ENCODE measurements around the gene TTYH3.
"Not testable (repeated sequence)": the region's sequence is repeated elsewhere in the genome, so short reads cannot be mapped to it uniquely, and the experiment has no call there.

TTYH3 gene

DNA sequence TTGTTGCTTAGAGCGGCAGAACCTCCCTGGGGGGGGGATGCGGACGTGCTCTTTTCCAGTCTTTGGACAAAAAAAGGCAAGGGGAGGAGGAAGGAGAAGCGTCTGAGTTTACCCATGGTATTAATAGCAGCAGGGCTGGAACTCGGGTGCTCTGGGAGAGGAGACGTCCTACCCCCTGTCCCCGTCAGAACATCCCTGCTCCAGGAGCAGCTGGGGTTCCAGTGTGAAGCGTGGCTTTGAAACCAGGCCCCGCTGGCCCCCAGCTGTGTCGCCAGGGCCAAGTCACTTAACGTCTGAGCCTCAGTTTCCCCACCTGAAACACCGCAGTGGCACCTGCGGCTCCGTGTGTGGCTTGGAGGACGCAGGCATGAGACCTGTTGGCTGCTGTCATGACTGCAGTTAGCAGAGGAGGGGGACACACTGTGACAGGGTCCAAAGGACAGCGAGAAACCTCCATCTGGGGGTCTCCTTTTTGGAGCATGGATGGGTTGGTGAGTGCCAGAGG, 57.6 kb downstream of the TTYH3 start:
- TF ChIP-seq, protein P1, sequence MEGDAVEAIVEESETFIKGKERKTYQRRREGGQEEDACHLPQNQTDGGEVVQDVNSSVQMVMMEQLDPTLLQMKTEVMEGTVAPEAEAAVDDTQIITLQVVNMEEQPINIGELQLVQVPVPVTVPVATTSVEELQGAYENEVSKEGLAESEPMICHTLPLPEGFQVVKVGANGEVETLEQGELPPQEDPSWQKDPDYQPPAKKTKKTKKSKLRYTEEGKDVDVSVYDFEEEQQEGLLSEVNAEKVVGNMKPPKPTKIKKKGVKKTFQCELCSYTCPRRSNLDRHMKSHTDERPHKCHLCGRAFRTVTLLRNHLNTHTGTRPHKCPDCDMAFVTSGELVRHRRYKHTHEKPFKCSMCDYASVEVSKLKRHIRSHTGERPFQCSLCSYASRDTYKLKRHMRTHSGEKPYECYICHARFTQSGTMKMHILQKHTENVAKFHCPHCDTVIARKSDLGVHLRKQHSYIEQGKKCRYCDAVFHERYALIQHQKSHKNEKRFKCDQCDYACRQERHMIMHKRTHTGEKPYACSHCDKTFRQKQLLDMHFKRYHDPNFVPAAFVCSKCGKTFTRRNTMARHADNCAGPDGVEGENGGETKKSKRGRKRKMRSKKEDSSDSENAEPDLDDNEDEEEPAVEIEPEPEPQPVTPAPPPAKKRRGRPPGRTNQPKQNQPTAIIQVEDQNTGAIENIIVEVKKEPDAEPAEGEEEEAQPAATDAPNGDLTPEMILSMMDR (IDR thresholded peaks at IDR 0.05; ENCODE audit: borderline replicate concordance, insufficient read depth, low read depth, low read length): no peak
- peak overlapping the region; percentile 78 for H3K4me3 ChIP-seq (ENCODE audit: low read depth, low read length)

DNA sequence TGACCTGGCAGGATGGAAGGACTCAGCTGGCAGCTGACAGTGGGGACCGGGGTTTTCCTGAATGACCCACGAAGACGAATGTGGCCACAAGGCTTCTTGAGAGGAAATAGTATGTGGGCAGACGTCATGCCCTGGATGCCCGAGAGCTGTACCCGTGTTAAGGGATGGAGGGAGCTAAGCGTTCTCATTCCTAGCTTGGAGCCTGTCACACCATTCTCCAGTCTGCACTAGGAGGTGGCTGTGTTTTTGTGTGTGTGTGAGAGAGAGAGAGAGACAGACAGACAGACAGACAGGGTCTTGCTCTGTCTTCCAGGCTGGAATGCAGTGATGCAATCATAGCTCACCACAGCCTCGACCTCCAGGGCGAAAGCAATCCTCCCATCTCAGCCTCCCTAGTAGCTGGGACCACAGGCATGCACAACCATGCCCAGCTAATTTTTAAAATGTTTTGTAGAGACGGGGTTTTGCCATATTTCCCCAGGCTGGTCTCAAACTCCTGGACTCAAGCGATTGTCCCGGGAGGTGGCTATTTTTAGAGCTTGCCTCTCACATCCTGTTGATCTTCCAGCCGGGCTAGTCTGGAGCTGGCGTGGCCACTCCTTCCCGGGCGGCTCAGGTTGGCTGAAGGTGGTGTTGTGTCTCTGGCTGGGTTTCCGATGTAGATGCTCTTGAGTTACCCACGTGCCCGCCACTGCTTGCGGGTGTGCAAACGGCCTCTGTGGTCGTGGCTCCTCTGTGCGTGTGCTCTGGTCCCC, 58.3 kb downstream of the TTYH3 start:
- peak overlapping the region; percentile 1 for H3K4me3 ChIP-seq (ENCODE audit: low read depth, low read length)
- TF ChIP-seq, protein P1 (IDR thresholded peaks at IDR 0.05; ENCODE audit: borderline replicate concordance, insufficient read depth, low read depth, low read length): no peak

DNA sequence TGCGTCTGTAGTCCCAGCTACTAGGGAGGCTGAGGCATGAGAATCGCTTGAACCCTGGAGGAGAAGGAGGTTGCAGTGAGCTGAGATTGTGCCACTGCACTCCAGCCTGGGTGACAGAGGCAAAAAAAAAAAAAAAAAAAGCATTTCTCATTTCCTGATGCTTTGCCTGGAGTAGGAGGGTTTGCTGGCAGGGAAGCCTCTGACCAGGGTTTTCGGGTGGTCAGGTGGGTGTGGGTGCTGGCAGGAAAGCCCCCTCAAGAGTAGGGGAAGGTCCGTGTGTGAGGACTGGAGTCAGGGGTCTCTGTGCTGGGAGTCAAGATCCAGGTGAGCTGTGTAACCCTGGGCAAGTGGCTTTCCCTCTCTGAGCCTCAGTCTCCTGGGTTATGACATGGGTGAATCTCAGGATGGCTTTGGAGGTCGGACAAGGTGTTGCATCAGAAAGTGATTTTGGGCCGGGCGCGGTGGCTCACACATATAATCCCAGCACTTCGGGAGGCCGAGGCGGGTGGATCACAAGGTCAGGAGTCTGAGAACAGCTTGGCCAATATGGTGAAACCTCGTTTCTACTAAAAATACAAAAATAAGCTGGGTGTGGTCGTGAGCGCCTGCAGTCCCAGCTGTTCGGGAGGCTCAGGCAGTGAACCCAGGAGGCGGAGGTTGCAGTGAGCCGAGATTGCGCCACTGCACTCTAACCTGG, 59.4 kb downstream of the TTYH3 start:
- TF ChIP-seq, protein P1 (IDR thresholded peaks at IDR 0.05; ENCODE audit: borderline replicate concordance, insufficient read depth, low read depth, low read length): no peak
- H3K4me3 ChIP-seq (ENCODE audit: low read depth, low read length): no peak overlapping the region

DNA sequence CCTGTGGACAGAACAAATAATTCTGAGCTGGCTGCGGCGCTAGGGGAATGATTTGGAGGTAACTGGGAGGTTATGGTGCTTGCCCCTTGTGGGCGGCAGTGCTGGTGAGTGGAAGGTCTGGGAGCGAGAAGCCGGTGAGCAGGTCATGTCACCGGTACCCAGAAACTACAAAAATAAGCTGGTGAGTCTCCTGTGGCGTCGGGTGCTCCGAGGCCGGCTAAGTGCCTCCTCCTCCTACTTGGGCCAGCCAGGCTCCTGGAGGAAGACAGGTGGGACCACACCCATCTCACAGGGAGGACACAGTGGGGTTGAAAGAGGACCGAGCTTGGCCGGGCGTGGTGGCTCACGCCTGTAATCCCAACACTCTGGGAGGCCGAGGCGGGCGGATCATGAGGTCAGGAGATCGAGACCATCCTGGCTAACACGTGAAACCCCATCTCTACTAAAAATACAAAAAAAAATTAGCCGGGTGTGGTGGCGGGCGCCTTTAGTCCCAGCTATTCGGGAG, 60.2 kb downstream of the TTYH3 start:
- H3K4me3 ChIP-seq (ENCODE audit: low read depth, low read length): not testable (repeated sequence)

DNA sequence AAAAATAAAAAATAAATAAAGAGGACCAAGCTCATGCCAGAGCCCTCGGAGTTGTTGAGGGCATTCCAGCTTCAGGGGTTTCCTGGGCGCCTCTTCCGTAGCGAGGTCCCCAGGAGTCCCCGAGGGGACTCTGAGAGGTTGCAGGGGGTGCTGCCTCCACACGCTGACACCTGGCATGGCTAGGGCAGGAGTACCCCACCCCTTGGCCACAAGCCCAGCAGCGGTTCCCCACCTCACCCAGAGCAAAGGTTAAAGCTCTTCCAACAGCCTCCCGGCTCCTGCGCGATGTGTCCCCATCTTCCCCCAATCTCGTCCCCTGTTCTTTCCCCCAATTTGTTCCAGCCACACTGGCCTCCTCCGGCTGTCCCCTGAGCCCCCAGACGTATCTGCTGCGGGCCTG, 60.8 kb downstream of the TTYH3 start:
- TF ChIP-seq, protein P1 (IDR thresholded peaks at IDR 0.05; ENCODE audit: borderline replicate concordance, insufficient read depth, low read depth, low read length): no peak
- no peak overlapping the region for H3K4me3 ChIP-seq (ENCODE audit: low read depth, low read length)

DNA sequence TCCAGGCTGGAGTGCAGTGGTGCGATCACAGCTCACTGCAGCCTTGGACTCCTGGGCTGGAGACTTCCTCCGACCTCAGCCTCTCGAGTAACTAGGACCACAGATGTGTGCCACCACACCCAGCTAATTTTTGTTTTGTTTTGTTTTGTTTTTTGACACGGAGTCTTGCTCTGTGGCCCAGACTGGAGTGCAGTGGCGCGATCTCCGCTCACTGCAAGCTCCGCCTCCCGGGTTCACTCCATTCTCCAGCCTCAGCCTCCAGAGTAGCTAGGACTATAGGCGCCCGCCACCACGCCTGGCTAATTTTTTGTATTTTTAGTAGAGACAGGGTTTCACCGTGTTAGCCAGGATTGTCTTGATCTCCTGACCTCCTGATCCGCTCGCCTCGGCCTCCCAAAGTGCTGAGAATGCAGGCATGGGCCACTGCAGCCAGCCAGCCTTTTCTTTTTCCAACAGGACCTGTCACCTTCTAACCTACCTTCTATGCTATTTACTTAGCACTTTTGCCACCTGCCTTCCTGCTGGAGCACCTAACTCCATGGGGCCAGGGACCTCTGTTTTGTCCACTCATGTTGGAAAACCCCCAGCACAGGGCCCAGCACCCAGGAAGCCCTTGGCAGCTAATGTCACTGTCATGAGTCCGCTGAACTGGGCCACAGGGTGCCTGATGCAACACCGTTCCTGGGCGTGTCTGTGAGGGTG, 61.8 kb downstream of the TTYH3 start:
- not testable (repeated sequence) for H3K4me3 ChIP-seq (ENCODE audit: low read depth, low read length)

DNA sequence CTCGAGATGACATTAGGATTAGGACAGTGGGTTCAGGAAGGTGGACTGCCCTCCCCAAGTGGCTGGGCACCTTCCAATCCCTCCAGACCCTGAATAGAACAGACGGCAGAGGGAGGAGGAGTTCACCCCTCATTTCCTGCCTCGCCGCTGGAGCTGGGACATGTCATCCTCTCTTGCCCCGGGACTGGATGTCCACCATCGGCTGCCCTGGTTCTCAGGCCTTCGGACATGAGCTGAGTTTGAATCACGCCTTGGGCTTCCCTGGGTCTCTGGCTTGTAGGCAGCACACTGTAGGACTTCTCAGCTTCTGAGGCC, 62.3 kb downstream of the TTYH3 start:
- H3K4me3 ChIP-seq (ENCODE audit: low read depth, low read length): not testable (repeated sequence)

DNA sequence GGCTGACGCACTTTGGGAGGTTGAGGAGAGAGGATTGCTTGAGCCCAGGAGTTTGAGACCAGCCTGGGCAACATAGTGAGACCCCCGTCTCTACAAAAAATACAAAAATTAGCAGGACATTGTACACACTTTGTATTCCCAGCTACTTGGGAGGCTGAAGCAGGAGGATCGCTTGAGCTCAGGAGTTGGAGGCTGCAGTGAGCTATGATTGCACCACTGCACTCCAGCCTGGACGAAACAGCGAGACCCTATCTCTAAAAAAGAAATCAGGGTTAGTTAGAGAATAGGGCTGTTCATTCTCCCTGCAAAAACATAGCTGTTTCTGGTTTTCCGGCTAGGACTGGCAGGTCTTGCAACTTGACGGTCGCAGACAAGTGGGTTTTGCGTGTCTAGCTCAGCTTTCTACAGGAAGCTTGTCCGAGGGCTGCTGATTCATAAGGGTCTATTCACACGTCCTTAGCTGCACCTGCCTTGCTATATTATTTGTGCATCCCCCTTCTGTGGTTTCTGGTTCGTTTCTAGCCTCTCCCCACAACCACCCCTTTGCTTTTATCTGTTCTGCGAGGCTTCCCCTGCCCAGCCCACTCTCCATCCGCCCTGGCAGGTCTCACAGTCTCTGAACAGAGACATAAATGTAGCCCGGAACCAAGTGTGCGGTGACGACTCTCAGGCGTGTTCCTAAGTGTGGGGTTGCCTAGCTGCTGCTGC, 66.9 kb downstream of the TTYH3 start:
- H3K4me3 ChIP-seq (ENCODE audit: low read depth, low read length): no peak overlapping the region
- TF ChIP-seq, protein P1 (IDR thresholded peaks at IDR 0.05; ENCODE audit: borderline replicate concordance, insufficient read depth, low read depth, low read length): no peak
